GM12801 (cell line): ENCODE data around the gene DCST2.

Experiments used
- TF ChIP-seq, protein P1 (sequence below): IDR thresholded peaks from one replicate; pipeline ENCODE4 v1.5.1; 2011; ENCODE audit warnings: control low read depth; ENCODE audit not compliant: insufficient read length; ENCODE audit errors: extremely low read depth

Gene DCST2

DNA sequence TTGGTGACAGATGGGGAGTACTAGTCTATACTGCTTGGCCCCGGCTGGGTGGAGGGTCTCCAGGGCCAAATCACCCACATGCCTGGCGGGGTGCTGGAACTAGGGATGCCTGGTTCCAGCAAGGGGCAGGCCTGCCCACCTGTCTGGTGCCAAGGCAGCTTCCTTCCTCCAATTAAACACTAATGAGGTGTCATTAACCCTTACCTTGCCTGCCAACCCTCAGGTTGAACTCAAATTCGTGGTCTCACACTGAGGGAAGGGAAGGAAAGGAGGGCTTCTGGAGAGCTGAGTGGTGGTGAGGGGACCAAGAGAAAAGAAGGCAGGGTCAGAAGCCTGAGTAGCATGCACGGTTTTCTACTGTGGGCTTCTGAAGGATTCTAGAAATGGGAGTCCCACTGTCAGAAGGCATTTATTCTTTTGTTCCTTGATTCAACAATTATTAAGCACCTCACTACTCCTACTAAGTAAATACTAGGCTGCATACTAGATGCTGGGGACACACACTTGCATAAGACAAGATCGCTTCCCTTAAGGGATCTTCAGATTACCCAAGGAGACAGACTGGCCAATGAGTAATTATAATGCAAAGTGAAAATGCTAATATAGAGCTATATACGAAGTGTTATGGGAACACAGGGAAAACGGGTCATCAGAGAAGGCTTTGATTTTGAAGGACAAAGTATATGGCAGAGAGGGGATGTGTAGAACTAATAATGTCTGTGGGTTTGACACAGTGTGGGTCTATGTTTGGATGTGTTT is 39.1 kb upstream of the DCST2 start:
- TF ChIP-seq, protein P1, sequence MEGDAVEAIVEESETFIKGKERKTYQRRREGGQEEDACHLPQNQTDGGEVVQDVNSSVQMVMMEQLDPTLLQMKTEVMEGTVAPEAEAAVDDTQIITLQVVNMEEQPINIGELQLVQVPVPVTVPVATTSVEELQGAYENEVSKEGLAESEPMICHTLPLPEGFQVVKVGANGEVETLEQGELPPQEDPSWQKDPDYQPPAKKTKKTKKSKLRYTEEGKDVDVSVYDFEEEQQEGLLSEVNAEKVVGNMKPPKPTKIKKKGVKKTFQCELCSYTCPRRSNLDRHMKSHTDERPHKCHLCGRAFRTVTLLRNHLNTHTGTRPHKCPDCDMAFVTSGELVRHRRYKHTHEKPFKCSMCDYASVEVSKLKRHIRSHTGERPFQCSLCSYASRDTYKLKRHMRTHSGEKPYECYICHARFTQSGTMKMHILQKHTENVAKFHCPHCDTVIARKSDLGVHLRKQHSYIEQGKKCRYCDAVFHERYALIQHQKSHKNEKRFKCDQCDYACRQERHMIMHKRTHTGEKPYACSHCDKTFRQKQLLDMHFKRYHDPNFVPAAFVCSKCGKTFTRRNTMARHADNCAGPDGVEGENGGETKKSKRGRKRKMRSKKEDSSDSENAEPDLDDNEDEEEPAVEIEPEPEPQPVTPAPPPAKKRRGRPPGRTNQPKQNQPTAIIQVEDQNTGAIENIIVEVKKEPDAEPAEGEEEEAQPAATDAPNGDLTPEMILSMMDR = no peak

DNA sequence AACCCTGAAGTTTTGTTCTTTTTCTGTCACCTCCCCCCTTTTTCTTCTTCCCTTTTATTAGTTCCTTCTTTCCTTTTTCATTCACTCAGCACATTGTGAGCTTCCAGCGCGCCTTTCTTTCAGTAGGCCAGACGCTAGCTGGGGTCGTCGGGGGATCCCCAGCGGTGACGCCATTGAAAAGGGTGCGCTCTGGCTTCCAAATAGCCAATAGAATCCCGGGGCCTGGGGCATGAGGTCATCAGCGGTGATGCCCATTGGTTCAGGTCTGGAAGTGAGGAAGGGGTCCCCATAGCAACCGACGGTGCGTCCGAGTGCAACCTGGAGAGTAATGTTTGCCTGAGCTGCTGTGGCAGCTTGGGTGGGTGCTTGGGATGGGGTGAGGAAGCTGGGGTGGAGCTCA is 38.1 kb upstream of the DCST2 start:
- TF ChIP-seq, protein P1 = no peak

DNA sequence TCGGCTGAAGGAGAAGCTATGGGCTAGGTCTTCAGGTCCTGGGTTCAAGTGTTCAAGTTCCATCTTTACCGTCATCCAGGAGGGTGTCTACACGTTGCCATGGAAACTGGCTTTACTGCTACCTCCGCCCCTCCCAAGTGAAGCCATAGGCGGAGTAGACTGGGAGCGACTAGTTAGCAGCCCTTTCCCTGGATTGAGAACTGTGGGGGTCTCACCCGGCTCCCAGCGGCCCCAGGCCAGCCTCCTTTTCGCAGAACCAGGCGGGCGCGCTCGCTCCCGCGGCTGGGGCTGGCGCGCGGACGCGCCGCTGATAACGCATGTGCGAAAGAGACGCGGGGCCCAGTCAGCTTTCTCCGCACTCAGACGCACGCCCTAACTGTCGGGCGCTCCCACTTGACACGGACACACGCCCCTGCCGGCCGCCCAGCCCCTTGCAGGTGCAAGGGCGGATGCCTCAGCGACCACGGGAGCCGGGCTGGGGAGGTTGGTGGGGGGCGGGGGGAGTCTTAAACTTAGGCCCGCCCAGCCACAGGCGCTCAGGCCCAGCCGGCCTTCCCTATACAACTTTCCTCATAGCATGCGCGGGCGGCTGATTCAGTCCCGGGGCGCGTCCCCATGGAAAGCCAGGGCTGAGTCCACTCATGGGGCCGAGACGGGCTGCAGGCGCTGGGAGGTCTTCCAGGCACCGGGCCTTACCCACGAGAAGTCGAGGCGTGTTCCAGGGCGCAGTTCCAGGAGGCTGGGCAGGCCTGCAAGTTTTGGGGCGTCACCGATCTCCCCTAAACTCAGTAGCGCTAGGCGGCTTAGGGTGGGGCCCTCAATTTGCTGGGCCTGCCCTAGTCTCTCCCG is 37.4 kb upstream of the DCST2 start:
- TF ChIP-seq, protein P1 = no peak

GRCh38 chr1:155070158-155070621 is 36.6 kb upstream of the DCST2 start:
- TF ChIP-seq, protein P1 = no peak

GRCh38 chr1:155069551-155070157 is 36.1 kb upstream of the DCST2 start:
- TF ChIP-seq, protein P1 = no peak

- TF ChIP-seq, protein P1 = no peak
Observed at GRCh38 chr1:155068599-155068998, 35.0 kb upstream of the DCST2 start.

DNA sequence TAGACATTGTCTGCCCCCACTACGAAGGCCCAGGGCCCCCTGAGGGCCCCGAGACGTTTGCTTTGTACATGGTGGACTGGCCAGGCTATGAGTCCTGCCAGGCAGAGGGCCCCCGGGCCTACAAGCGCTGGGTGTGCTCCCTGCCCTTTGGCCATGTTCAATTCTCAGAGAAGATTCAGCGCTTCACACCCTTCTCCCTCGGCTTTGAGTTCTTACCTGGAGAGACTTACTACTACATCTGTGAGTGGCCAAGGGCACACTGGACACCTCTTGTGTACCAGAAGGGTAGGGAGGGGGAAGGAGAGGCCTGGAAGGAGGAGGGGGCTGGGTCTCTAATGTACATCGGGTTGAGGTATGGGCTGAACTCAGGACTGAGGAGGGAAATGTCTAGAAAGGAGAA is 33.2 kb upstream of the DCST2 start:
- TF ChIP-seq, protein P1 = no peak
